ENCODE measurements around the gene C1QTNF7.

C1QTNF7 gene

GRCh38 chr4:15457406-15458201 lies 29.8 kb downstream of the C1QTNF7 start:
- TF ChIP-seq SUZ12 (IDR thresholded peaks at IDR 0.05; ENCODE audit: extremely low read depth, insufficient read depth, insufficient read length), result no peak
- no peak for TF ChIP-seq ZNF274 (IDR thresholded peaks at IDR 0.05; ENCODE audit: low read depth, low read length)
- TF ChIP-seq YY1 (IDR thresholded peaks at IDR 0.05; ENCODE audit: insufficient read depth, insufficient read length), result no peak
- Histone ChIP-seq H3K4me1 (ENCODE audit: insufficient read depth, insufficient read length) (no peaks in the 10 kb centered on the region), H3K4me3 (ENCODE audit: insufficient read length, low read depth) (no peak overlapping the region), H3K27me3 (ENCODE audit: insufficient read depth, insufficient read length) (no peaks in the 10 kb centered on the region), H3K9ac (ENCODE audit: insufficient read length, low read depth) (no peak overlapping the region), H3K36me3 (ENCODE audit: insufficient read depth, insufficient read length, low read length) (no peaks in the 10 kb centered on the region), H3K9me3 (ENCODE audit: insufficient read depth, low read length) (no peaks in the 10 kb centered on the region)
- peak; percentile 38 for DNase-seq (ENCODE audit: low read depth, low spot score)

DNA sequence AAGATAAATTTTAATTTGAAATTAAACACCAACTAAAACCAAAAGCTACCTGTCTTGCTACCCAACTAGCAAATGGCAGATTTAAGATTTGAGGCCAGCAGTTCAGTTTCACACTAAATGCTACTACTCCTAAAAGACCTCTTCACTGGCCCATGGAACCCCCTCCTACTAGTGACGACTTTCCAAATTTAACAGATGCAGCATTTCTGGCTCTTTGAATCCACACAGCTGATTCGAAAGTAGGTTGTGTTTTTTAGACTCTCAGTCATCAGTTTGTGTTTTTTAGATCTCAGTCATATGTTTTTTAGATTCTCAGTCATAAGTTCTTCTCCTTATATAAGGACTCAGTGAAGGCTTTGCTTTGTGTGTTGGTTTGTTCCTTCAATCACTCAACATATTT lies 30.8 kb downstream of the C1QTNF7 start:
- no peak for TF ChIP-seq YY1 (IDR thresholded peaks at IDR 0.05; ENCODE audit: insufficient read depth, insufficient read length)
- TF ChIP-seq ZNF274 (IDR thresholded peaks at IDR 0.05; ENCODE audit: low read depth, low read length), result no peak
- TF ChIP-seq SUZ12 (IDR thresholded peaks at IDR 0.05; ENCODE audit: extremely low read depth, insufficient read depth, insufficient read length), result no peak
- Histone ChIP-seq H3K36me3 (ENCODE audit: insufficient read depth, insufficient read length, low read length) (no peaks in the 10 kb centered on the region), H3K27me3 (ENCODE audit: insufficient read depth, insufficient read length) (no peaks in the 10 kb centered on the region), H3K9ac (ENCODE audit: insufficient read length, low read depth) (no peak overlapping the region), H3K4me1 (ENCODE audit: insufficient read depth, insufficient read length) (no peaks in the 10 kb centered on the region), H3K4me3 (ENCODE audit: insufficient read length, low read depth) (no peak overlapping the region), H3K9me3 (ENCODE audit: insufficient read depth, low read length) (no peaks in the 10 kb centered on the region; the same call in 1 of the 2 replicates)
- no peak for DNase-seq (ENCODE audit: low read depth, low spot score)

DNA sequence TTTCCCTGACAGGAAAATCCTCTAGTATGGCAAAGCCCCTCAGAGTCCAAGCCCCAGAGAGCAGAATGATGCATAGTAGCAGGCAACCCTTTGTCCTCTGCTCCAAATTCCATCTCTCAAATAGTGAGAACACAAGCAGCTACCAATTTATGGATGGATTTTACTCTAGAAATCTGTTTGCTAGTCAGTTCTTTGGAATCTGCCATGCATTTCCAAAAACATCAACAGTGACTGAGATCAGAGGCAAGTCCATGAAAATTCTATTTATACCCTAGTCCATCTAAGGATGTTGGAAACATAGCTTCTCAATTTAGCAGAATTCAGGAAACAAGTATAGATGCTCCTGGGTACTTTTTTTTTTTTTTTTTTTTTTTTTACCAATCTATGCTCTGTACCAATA lies 31.9 kb downstream of the C1QTNF7 start:
- no peak overlapping the region for H3K4me3 ChIP-seq (ENCODE audit: insufficient read length, low read depth)
- no peaks in the 10 kb centered on the region; the same call in 1 of the 2 replicates for H3K9me3 ChIP-seq (ENCODE audit: insufficient read depth, low read length)
- no peaks in the 10 kb centered on the region for H3K4me1 ChIP-seq (ENCODE audit: insufficient read depth, insufficient read length)
- no peaks in the 10 kb centered on the region for H3K27me3 ChIP-seq (ENCODE audit: insufficient read depth, insufficient read length)
- H3K9ac ChIP-seq (ENCODE audit: insufficient read length, low read depth), result no peak overlapping the region
- H3K36me3 ChIP-seq (ENCODE audit: insufficient read depth, insufficient read length, low read length), result no peaks in the 10 kb centered on the region
- TF ChIP-seq YY1 (IDR thresholded peaks at IDR 0.05; ENCODE audit: insufficient read depth, insufficient read length) (no peak), ZNF274 (IDR thresholded peaks at IDR 0.05; ENCODE audit: low read depth, low read length) (no peak), SUZ12 (IDR thresholded peaks at IDR 0.05; ENCODE audit: extremely low read depth, insufficient read depth, insufficient read length) (no peak)
- no peak for DNase-seq (ENCODE audit: low read depth, low spot score)

- no peak overlapping the region for H3K4me3 ChIP-seq (ENCODE audit: insufficient read length, low read depth)
- H3K4me1 ChIP-seq (ENCODE audit: insufficient read depth, insufficient read length), result no peaks in the 10 kb centered on the region
- DNase-seq (ENCODE audit: low read depth, low spot score), result no peak
- no peaks in the 10 kb centered on the region; the same call in 1 of the 2 replicates for H3K9me3 ChIP-seq (ENCODE audit: insufficient read depth, low read length)
- H3K36me3 ChIP-seq (ENCODE audit: insufficient read depth, insufficient read length, low read length), result no peaks in the 10 kb centered on the region
- TF ChIP-seq ZNF274 (IDR thresholded peaks at IDR 0.05; ENCODE audit: low read depth, low read length), result no peak
- TF ChIP-seq YY1 (IDR thresholded peaks at IDR 0.05; ENCODE audit: insufficient read depth, insufficient read length), result no peak
- TF ChIP-seq SUZ12 (IDR thresholded peaks at IDR 0.05; ENCODE audit: extremely low read depth, insufficient read depth, insufficient read length), result no peak
- no peaks in the 10 kb centered on the region for H3K27me3 ChIP-seq (ENCODE audit: insufficient read depth, insufficient read length)
- H3K9ac ChIP-seq (ENCODE audit: insufficient read length, low read depth), result no peak overlapping the region
Observed at GRCh38 chr4:15466596-15466995, 38.8 kb downstream of the C1QTNF7 start.

GRCh38 chr4:15469402-15470127 lies 41.7 kb downstream of the C1QTNF7 start, which contains the start of gene CC2D2A:
TSS of gene CC2D2A (plus strand) at chr4:15469882. CDS start at chr4:15475933, 6,051 bp downstream.
- TF ChIP-seq YY1 (IDR thresholded peaks at IDR 0.05; ENCODE audit: insufficient read depth, insufficient read length), result no peak
- TF ChIP-seq ZNF274 (IDR thresholded peaks at IDR 0.05; ENCODE audit: low read depth, low read length), result no peak
- TF ChIP-seq SUZ12 (IDR thresholded peaks at IDR 0.05; ENCODE audit: extremely low read depth, insufficient read depth, insufficient read length), result no peak
- Histone ChIP-seq H3K36me3 (ENCODE audit: insufficient read depth, insufficient read length, low read length) (no peaks in the 10 kb centered on the region), H3K9me3 (ENCODE audit: insufficient read depth, low read length) (no peaks in the 10 kb centered on the region), H3K27me3 (ENCODE audit: insufficient read depth, insufficient read length) (no peaks in the 10 kb centered on the region), H3K9ac (ENCODE audit: insufficient read length, low read depth) (peak within 1 kb of the TSS; percentile 66), H3K4me3 (ENCODE audit: insufficient read length, low read depth) (peak within 1 kb of the TSS; percentile 33), H3K4me1 (ENCODE audit: insufficient read depth, insufficient read length) (no peaks in the 10 kb centered on the region)
- DNase-seq (ENCODE audit: low read depth, low spot score), result peak; percentile 46

- no peak for TF ChIP-seq ZNF274 (IDR thresholded peaks at IDR 0.05; ENCODE audit: low read depth, low read length)
- no peak for TF ChIP-seq SUZ12 (IDR thresholded peaks at IDR 0.05; ENCODE audit: extremely low read depth, insufficient read depth, insufficient read length)
- TF ChIP-seq YY1 (IDR thresholded peaks at IDR 0.05; ENCODE audit: insufficient read depth, insufficient read length), result no peak
- H3K36me3 ChIP-seq (ENCODE audit: insufficient read depth, insufficient read length, low read length), result no peaks in the 10 kb centered on the region
- H3K9me3 ChIP-seq (ENCODE audit: insufficient read depth, low read length), result no peaks in the 10 kb centered on the region
- no peaks in the 10 kb centered on the region for H3K27me3 ChIP-seq (ENCODE audit: insufficient read depth, insufficient read length)
- DNase-seq (ENCODE audit: low read depth, low spot score), result no peak
- no peaks in the 10 kb centered on the region for H3K4me1 ChIP-seq (ENCODE audit: insufficient read depth, insufficient read length)
- peak overlapping the region; percentile 66 for H3K9ac ChIP-seq (ENCODE audit: insufficient read length, low read depth)
- peak overlapping the region; percentile 33 for H3K4me3 ChIP-seq (ENCODE audit: insufficient read length, low read depth)
Observed at GRCh38 chr4:15470128-15470475, 42.3 kb downstream of the C1QTNF7 start.

- H3K4me3 ChIP-seq (ENCODE audit: insufficient read length, low read depth), result no peak overlapping the region
- TF ChIP-seq YY1 (IDR thresholded peaks at IDR 0.05; ENCODE audit: insufficient read depth, insufficient read length), result no peak
- TF ChIP-seq ZNF274 (IDR thresholded peaks at IDR 0.05; ENCODE audit: low read depth, low read length), result no peak
- TF ChIP-seq SUZ12 (IDR thresholded peaks at IDR 0.05; ENCODE audit: extremely low read depth, insufficient read depth, insufficient read length), result no peak
- H3K9ac ChIP-seq (ENCODE audit: insufficient read length, low read depth), result no peak overlapping the region
- H3K9me3 ChIP-seq (ENCODE audit: insufficient read depth, low read length), result no peaks in the 10 kb centered on the region
- no peaks in the 10 kb centered on the region for H3K27me3 ChIP-seq (ENCODE audit: insufficient read depth, insufficient read length)
- H3K4me1 ChIP-seq (ENCODE audit: insufficient read depth, insufficient read length), result no peaks in the 10 kb centered on the region
- peaks cover 10% of the 10 kb centered on the region for H3K36me3 ChIP-seq (ENCODE audit: insufficient read depth, insufficient read length, low read length)
- no peak for DNase-seq (ENCODE audit: low read depth, low spot score)
Observed at GRCh38 chr4:15476396-15476795, 48.6 kb downstream of the C1QTNF7 start.
